ENCODE results near the gene CDIP1.
A peak's percentile ranks its signal among the peaks of the same experiment; 100 is the strongest.

Gene CDIP1

GRCh38 chr16:4517812-4518680 lies 20.5 kb downstream of the CDIP1 start:
- no peak overlapping the region for H2AFZ ChIP-seq (ENCODE audit: low read length)
- H3K4me3 ChIP-seq (ENCODE audit: low read depth, low read length, poor library complexity, severe bottlenecking) = no peak overlapping the region
- H3K9me3 ChIP-seq (ENCODE audit: low read length) = no peaks in the 10 kb centered on the region
- H4K20me1 ChIP-seq (ENCODE audit: insufficient read depth, low read length) = no peaks in the 10 kb centered on the region
- no peaks in the 10 kb centered on the region for H3K4me1 ChIP-seq (ENCODE audit: insufficient read depth, low read length, severe bottlenecking)
- peaks cover 1% of the 10 kb centered on the region; the same call in 1 of the 2 replicates for H3K36me3 ChIP-seq (ENCODE audit: insufficient read depth, low read length)
- H3K79me2 ChIP-seq (ENCODE audit: insufficient read depth, low read length) = no peaks in the 10 kb centered on the region
- H3K9ac ChIP-seq (ENCODE audit: low read length) = no peak overlapping the region
- TF ChIP-seq CTCF (IDR thresholded peaks at IDR 0.05; ENCODE audit: low read length) (peak; percentile 87), EZH2 (IDR thresholded peaks at IDR 0.05; ENCODE audit: borderline replicate concordance, low read length) (no peak)
- no peak overlapping the region for H3K27ac ChIP-seq (ENCODE audit: low read depth, low read length, poor library complexity, severe bottlenecking)
- H3K9me2 ChIP-seq (ENCODE audit: low read depth, low read length) = no peaks in the 10 kb centered on the region
- no peaks in the 10 kb centered on the region for H3F3A ChIP-seq (ENCODE audit: insufficient read depth, low read length)
- no peak overlapping the region for H3K4me2 ChIP-seq (ENCODE audit: low read length)
- H3K27me3 ChIP-seq (ENCODE audit: insufficient read depth, low read length) = no peaks in the 10 kb centered on the region

- Histone ChIP-seq H3K9me2 (ENCODE audit: low read depth, low read length) (no peaks in the 10 kb centered on the region), H3K36me3 (ENCODE audit: insufficient read depth, low read length) (peaks cover 22% of the 10 kb centered on the region), H4K20me1 (ENCODE audit: insufficient read depth, low read length) (no peaks in the 10 kb centered on the region), H3K4me3 (ENCODE audit: low read depth, low read length, poor library complexity, severe bottlenecking) (no peak overlapping the region), H3K27ac (ENCODE audit: low read depth, low read length, poor library complexity, severe bottlenecking) (no peak overlapping the region), H3K79me2 (ENCODE audit: insufficient read depth, low read length) (no peaks in the 10 kb centered on the region), H3K4me1 (ENCODE audit: insufficient read depth, low read length, severe bottlenecking) (no peaks in the 10 kb centered on the region), H3K4me2 (ENCODE audit: low read length) (no peak overlapping the region), H2AFZ (ENCODE audit: low read length) (no peak overlapping the region), H3F3A (ENCODE audit: insufficient read depth, low read length) (no peaks in the 10 kb centered on the region), H3K9me3 (ENCODE audit: low read length) (no peaks in the 10 kb centered on the region), H3K27me3 (ENCODE audit: insufficient read depth, low read length) (no peaks in the 10 kb centered on the region), H3K9ac (ENCODE audit: low read length) (no peak overlapping the region)
- TF ChIP-seq EZH2 (IDR thresholded peaks at IDR 0.05; ENCODE audit: borderline replicate concordance, low read length) (no peak), CTCF (IDR thresholded peaks at IDR 0.05; ENCODE audit: low read length) (no peak)
Measured at GRCh38 chr16:4515611-4516233, 22.9 kb downstream of the CDIP1 start.

GRCh38 chr16:4514606-4515005 lies 24.0 kb downstream of the CDIP1 start:
- no peak overlapping the region for H3K4me3 ChIP-seq (ENCODE audit: low read depth, low read length, poor library complexity, severe bottlenecking)
- H4K20me1 ChIP-seq (ENCODE audit: insufficient read depth, low read length) = no peaks in the 10 kb centered on the region
- no peaks in the 10 kb centered on the region for H3F3A ChIP-seq (ENCODE audit: insufficient read depth, low read length)
- no peak overlapping the region for H3K4me2 ChIP-seq (ENCODE audit: low read length)
- no peak overlapping the region for H3K27ac ChIP-seq (ENCODE audit: low read depth, low read length, poor library complexity, severe bottlenecking)
- TF ChIP-seq CTCF (IDR thresholded peaks at IDR 0.05; ENCODE audit: low read length) (no peak), EZH2 (IDR thresholded peaks at IDR 0.05; ENCODE audit: borderline replicate concordance, low read length) (no peak)
- no peaks in the 10 kb centered on the region for H3K79me2 ChIP-seq (ENCODE audit: insufficient read depth, low read length)
- peaks cover 30% of the 10 kb centered on the region for H3K36me3 ChIP-seq (ENCODE audit: insufficient read depth, low read length)
- H3K9me2 ChIP-seq (ENCODE audit: low read depth, low read length) = no peaks in the 10 kb centered on the region
- no peaks in the 10 kb centered on the region for H3K27me3 ChIP-seq (ENCODE audit: insufficient read depth, low read length)
- H3K9me3 ChIP-seq (ENCODE audit: low read length) = no peaks in the 10 kb centered on the region
- H3K4me1 ChIP-seq (ENCODE audit: insufficient read depth, low read length, severe bottlenecking) = no peaks in the 10 kb centered on the region
- H2AFZ ChIP-seq (ENCODE audit: low read length) = no peak overlapping the region
- H3K9ac ChIP-seq (ENCODE audit: low read length) = no peak overlapping the region

Data from OCI-LY1 (cell line).